HG02623 (cell line): ENCODE data around the gene DMAP1.

ENCODE experiments used
- ATAC-seq: cut with Tn5 transposase; IDR thresholded peaks from one replicate; pipeline ENCODE4 v1.9.1; 2021; ENCODE audit warnings: moderate library complexity; ENCODE audit not compliant: unreplicated experiment

DMAP1 gene

DNA sequence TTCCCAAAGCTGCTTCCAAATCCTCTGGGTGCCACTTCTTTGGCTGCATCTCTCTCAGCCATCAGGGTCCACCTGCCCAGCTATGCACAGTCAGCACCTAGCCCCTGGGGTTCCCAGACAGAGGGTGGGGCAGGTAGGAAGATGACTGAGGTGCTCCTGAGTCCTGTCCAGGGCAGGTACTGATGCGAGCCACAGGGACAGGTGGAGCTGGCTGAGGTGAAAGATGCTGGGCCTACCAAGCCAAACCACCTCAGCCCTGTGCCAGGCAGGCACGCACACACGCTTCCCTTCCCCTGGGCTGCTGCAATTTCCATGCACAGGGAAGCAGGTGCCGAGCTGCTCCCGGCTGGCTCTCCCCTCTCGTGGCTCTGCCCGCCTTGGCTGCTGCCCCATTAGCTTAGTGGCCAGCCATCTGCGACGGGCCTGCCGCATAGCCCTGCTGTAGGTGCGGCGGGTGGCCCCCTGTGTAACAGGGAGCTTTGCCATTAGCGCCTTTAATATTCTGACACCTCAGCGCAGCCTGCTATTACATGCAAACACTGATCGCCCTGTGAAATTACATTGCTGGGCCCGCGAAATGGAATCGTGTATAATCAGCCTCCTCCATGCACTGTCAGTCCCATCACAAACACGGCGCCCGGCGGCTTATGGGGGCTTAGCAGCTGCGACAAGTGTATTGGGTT lies 38.9 kb downstream of the DMAP1 start:
- ATAC-seq = no peak

DNA sequence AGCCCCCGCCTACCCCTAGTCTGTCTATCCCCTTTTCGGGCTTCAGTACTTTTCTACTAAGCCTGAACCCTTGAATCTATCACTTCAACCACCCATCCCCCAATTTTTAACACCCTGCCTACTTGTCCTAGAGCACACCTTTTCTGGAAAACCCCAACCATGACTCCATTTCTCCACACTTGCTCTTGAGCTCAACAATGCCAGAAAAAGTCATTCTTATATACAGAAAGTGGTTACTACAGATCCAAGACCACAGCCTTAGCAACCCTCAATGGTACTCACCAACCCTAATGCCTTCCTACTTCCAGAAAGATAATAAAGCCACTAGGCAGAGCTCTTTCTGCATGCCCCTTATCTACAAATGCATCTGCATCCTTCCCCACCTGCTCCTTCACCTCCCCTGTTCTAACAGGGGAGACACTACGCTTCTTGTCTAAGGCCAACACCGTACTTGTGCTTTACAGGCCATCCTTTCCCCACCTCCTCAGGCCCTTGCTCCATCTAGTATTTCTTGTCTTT lies 41.2 kb downstream of the DMAP1 start:
- no peak for ATAC-seq

DNA sequence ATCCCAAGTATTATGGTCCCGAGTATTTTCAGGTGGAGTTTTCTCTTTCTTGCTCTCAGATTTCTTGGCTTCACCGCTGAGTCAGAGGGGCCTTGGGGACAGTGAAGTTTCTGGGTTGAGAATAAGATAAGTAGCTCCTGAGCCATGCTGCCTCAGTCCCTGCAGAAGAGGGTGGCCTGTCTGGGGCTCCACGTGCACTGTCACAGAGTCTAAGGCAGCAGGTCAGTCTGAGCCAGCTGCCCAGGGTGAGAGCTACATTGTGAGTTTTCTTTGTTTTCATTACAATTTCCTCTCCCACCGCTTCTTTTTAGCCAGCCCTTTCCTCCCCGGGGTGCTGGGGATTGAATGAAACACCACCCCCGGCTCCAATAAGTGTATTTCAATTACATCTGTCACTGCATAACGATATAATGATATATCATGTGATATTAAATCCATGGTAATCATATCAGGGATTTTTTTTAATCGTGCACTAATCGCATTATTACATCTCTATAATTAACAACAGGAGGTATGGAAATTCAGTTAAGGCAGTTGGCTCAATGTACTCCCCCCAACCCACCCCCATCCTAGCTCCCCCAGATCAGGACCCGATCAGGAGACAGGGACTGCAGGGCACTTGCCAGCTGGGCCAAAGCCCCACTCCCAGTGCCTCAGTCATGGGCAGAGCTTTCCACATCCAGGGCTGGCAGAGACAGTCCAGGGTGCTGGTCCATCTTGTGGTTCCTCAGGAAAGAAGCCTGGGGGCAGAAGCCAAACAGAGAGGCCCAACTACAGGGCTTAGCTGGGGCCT lies 43.7 kb downstream of the DMAP1 start:
- no peak for ATAC-seq

DNA sequence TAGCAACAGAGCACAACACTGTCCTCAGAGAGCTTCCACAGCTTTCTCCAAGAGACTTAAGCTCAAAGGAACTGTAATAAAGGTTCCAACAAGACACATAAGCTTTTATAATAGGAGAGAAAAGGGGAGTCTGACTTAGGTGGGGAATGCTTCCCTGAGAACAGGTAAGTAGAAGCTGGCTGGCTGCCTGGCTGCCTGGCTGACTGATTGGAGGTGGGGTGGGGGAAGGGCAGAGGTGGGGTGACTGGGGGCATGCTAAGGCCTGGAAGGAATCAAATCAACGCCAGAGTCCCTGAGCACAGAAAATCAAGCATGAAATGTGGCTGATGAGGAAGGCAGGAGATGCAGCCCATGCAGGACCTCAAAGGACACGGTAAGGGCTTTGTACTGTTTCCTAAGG lies 45.8 kb downstream of the DMAP1 start:
- no peak for ATAC-seq

DNA sequence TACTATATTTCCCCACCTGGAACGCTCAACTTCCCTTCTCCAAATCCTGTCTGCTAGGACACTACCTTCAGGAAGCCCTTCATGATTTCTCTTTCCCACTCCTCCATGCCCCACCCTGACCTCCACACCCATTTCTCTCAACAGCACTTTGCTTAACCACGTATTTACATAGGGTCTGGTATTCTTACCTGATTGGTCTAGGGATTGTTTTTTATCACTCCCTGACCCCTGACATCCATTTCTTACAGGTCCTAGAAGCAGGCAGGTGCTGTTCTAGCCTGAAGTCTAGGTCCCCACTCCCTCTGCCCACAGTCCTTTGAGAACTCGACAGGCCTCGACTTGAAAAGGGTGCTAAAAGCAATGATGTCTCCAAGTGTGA lies 47.5 kb downstream of the DMAP1 start:
- ATAC-seq = no peak

DNA sequence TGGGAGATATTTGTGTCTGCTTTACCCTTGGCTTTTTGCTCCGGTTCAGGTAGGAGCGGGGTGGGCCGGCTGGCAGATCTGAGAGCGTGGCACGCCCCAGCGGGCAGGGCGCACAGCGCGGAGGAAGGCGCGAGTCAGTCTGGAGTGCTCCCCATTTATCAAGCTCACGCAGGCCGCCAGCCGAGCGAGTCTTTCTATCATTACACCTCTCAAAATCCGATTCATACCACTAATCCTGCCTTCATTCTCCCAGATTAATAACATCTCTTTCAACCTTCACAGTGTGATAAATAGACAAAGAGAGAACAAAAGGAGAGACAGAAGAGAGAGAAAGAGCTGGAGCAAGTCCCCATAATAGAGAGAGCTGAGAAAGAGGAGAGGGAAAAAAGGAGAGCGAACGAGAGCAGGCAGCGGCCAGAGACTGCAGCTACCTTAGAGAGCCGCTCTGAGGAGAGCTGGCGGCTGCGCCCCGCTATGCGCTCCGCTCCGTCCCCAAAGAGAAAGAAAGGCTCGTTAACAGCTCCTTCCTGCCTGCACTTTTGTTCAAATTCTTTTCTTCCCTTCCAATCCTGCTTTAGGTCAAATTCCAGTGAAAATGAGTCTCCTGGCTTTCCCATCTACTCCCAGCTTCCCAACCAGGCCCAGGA lies 48.0 kb downstream of the DMAP1 start:
- ATAC-seq = no peak

DNA sequence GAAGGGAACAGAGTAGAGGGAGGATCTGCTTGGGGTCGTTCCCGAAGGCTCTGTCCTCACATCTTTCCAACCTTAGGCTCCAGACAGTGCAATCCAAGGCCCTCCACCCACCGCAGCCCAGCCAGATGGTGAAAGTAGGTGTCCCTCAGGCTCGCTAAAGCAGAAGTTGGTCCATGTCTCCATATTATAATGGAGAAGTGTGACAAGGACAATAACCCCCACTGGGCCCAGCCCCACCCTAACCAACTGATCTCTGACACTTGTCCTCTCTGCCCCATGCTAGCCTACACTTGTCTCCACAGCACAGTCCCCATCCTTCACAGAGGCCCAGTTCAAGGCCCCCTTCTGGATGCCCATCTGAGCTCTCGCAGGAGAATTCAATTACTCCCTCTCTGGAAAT lies 48.7 kb downstream of the DMAP1 start:
- ATAC-seq = no peak

DNA sequence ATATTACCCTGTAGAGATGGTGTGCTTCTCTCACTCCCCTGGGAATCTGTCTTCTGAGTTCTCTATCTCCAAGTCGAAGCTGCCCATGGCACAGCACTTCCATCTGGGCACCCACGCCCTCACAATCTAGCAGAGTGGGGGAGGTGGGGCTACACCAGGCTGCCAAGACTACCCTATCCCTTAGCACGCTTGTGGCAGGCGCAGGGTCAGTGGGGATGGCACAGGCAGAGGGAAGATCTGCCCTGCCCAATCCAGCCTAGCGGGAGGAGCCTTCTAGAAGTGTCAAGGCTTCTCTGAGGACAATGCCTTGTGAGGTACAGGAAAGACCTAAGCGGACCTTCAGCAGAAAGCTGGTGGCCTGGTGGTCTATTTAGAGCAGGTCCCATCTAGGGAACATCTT lies 49.1 kb downstream of the DMAP1 start:
- no peak for ATAC-seq

DNA sequence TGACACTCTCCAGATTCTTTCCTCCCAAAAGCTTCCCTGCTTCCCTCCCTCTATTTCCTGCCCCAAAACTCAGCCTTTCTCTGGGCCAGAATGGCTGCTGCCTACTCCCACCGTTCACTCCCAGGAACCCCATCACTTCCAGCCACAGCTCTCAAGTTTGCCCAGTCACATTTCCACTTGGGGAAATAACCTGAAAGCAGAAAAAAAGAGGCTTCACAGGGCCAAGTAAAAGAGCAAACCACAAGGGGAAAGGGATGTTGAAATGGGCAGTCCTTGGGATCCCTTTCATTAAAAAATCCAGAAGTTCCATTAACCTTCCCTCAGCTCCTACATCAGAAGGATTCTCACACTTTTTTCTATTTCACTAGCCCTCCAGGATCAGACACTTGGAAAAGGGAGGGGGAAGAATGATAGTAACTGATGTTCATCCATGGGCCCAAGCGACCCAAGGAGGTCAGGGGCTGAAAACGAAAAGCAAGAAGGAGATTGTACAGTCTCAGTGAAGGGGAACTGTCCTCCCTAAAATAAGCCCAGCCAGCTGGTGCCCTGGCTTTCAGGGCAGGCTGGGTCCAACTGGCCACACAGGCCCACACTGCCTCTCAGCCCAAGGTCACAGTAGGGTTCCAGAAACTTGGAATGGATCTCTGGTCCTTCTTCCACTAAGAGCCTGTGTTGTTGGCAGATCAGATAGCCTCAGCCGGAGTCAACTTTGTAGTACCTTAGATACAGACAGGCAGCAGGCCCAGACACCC lies 49.7 kb downstream of the DMAP1 start:
- ATAC-seq = no peak

DNA sequence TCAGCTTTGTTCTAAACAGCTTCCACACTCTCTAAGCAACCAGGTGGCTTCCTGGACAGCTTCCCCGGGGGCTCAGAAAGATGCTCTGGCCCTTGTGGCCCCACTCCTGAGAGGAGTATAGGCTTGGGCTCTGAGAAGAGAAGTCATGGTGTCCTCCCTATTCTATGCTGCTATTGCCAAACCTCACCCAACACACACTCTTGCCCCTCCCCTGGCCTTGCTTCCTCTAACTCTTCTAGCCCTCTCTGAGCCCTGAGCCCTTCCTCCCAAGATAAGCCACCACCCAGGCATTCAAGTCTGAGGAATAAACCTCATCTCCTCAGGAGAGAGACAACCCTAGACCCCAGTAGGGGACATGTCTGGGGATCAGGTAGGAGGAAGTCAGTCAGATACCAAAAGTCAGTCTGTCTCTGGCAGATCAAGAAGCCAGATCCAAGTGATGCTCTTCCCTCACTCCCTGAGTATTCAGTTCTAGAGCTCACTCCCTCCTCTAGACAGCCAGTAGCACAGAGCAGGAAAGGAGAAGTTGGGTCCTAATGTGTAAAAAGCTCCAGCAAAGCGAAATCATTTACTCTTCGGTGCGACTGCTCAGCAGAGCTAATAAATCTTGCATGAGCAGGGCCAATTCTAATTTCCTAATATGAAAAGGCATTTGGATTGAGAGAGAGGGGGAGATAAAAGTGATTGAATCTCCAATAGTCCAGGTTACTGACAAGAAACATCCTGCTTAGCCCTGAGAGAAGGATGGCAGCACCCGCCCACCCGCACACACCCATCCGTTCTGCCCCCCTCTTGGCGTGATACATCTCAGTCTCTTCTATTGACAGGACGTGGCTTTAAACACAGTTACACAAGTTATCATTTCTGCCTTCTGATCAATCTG lies 50.5 kb downstream of the DMAP1 start:
- ATAC-seq = no peak

DNA sequence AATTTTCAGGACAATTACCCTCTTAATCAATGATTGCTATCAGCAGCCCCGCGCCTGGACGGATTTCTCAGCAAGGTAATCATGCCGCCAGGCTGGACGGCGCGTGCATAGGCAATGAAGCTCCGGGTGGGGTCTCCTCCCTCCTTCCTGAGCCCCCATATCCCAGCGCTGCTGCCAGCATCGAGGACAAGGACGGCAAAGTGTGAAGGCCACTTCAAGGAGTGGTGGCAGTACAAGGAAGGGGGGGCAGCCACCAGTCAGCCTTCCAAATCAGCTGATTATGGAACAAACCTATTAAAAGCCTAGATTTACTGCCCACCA lies 51.1 kb downstream of the DMAP1 start:
- no peak for ATAC-seq

DNA sequence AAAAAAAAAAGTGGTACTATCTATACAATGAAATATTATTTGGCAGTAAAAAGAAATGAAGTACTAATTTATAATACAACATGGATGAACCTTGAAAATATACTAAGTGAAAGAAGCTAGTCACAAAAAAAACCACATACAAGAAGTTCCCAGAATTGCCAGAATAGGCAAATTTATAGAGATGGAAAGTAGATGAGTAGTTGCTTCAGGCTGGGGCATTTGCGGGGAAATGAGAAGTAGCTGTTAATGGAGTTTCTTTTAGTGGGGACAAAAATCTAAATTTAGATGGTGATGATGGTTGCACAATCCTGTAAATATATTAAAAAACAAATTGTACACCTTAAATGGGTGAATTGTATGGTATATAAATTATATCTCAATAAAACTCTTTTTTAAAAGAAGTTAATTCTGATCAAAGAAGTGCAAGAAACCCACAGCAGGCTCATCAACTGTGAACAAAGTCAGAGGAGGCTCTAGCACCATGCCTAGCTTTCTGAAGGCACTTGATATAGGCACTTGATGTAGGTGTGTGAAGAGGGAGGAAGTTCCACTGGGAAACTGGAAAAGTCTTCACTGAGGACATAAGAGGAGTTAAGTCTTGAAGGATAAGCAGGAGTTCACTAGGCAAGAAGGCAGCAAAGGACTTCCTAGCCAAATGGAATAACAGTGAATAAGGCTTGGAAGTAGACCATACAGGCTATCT lies 52.5 kb downstream of the DMAP1 start:
- no peak for ATAC-seq

DNA sequence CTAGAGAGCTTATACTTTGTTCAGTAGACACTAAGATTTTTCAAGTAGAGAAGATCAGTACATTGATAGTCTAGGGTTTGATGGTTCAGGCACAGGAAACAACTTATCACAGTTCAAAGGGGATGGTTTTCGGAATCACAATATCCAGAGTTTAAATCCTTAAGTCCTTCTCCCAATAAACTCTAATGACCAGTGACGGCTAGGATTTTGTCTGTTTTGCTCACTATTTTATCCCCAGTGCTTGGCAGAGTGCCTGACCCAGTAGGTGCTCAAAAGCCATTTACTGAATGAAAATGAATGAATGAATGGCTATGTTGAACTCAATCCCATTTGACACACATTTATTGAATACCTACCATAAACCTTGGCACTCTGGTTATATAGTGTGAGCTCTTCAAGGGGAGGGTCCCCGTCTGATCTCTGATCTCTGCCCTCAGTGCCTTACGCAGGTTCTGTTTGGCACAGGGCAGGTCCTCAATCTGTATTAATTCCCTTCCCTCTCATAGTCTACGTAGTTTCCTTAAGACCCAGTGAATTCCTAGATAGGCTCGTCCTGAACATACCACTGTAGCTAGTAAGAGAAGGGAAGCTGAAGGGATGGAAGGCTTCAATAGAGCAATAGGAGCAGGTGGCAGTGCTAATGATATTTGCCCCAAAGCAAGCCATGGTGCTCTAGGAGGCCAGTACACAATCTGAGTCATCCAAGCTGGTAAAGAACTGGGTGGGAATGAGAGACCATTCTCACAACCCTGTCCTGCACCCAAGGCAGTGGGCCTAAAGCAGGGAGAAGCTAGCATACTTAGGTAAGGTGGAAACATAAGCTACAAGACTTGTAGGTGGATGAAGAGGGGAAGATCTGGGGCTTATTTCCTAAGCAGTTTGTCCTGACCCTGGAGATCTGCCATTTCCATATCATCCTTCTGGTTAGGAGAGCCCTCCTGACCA lies 53.4 kb downstream of the DMAP1 start:
- ATAC-seq = no peak

DNA sequence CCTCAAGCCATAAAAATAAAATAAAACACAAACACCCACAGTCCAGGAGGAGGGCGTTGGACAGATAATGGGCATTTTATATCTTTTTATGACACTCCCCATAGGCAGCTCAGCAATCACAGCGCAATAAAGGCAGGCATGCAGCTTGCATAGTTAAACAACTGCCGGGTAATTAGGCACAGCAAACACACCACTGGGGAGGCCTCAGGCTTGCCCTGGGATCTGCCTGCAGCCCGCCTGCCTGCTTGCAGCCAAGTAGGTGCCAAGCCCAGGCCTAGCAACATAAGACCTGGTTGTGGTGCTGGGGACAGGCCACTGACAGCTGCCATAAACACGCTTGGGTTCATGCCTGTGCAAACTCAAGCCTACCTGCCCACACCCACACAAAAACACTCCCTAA lies 54.2 kb downstream of the DMAP1 start:
- no peak for ATAC-seq

DNA sequence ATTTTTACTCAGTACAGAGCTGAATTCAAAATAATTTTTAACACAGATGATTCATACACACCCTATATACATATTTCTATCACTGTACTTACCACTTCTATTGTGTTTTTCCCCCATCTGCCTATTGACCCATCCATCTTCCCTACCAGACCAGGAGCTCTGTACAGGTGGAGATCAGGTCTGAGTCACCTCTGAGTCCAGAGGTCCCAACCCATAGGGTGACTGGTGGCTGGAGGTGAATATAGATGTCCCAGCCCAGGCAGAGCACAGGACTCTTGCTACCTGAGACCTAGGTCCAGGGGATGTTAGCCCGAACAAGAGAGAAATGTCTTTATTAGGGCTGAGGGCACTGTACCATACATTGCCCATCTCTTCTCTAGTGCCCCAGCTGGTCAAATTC lies 54.8 kb downstream of the DMAP1 start:
- ATAC-seq = no peak
